GM23338 (cell line): ENCODE results near the gene NOC2L. TPM values are rescaled to one million over a fixed set of nuclear protein-coding genes. Genes with fewer than 3 reads are reported as not detected.

Source experiments
- ATAC-seq: fragments of 200-7000 bp; cut with Tn5 transposase; 3 replicates; pipeline ENCODE4 v1.9.1; 2020
- DNase-seq: peaks from one replicate; pipeline ENCODE4 v3.0.0-alpha.2; 2015; ENCODE audit warnings: low spot score
- H2AFZ ChIP-seq: fragments of 200-600 bp; sonication (generic); 2 replicates; pipeline ENCODE4 v1.8.0; 2016; ENCODE audit warnings: antibody characterized with exemption, mild to moderate bottlenecking, moderate library complexity
- H3F3A ChIP-seq: fragments of 200-600 bp; sonication (generic); replicated peaks from 2 replicates; pipeline ENCODE4 v1.8.0; 2017; ENCODE audit warnings: antibody characterized with exemption, mixed run types, low read depth
- H3K27ac ChIP-seq: fragments of 200-600 bp; sonication (generic); 2 replicates; pipeline ENCODE4 v1.6.1; 2016; ENCODE audit warnings: low read depth
- H3K27me3 ChIP-seq: fragments of 200-600 bp; sonication (generic); 2 replicates; pipeline ENCODE4 v1.8.0; 2016; ENCODE audit warnings: mild to moderate bottlenecking, mixed run types, moderate library complexity; ENCODE audit not compliant: insufficient read depth
- H3K36me3 ChIP-seq: fragments of 200-600 bp; sonication (generic); 2 replicates; pipeline ENCODE4 v1.8.0; 2016; ENCODE audit warnings: mild to moderate bottlenecking; ENCODE audit not compliant: insufficient read depth
- H3K4me1 ChIP-seq: fragments of 200-600 bp; sonication (generic); 2 replicates; pipeline ENCODE4 v1.8.0; 2016; ENCODE audit warnings: mild to moderate bottlenecking, moderate library complexity; ENCODE audit not compliant: insufficient read depth
- H3K4me2 ChIP-seq: fragments of 200-600 bp; sonication (generic); 2 replicates; pipeline ENCODE4 v1.7.1; 2017; ENCODE audit warnings: mixed run types
- H3K4me3 ChIP-seq: fragments of 200-600 bp; sonication (generic); 2 replicates; pipeline ENCODE4 v1.6.1; 2016; ENCODE audit warnings: mixed run types
- H3K79me2 ChIP-seq: fragments of 200-600 bp; sonication (generic); replicated peaks from 2 replicates; pipeline ENCODE4 v1.8.0; 2017; ENCODE audit warnings: mild to moderate bottlenecking; ENCODE audit not compliant: insufficient read depth
- H3K9me2 ChIP-seq: fragments of 200-600 bp; sonication (generic); 2 replicates; pipeline ENCODE4 v1.8.0; 2017; ENCODE audit not compliant: insufficient read depth
- H4K20me1 ChIP-seq: fragments of 200-600 bp; sonication (generic); replicated peaks from 2 replicates; pipeline ENCODE4 v1.8.0; 2017; ENCODE audit warnings: mild to moderate bottlenecking; ENCODE audit not compliant: insufficient read depth
- H3K27ac Mint-ChIP-seq: 2 replicates; pipeline ENCODE4 v1.8.0; 2020; ENCODE audit warnings: inconsistent platforms, mild to moderate bottlenecking, moderate library complexity, mixed read lengths
- H3K27me3 Mint-ChIP-seq: 3 replicates; pipeline ENCODE4 v1.8.0; 2022; ENCODE audit warnings: low read depth, mild to moderate bottlenecking, moderate library complexity, mixed read lengths, inconsistent platforms; ENCODE audit not compliant: insufficient read depth, poor library complexity
- H3K36me3 Mint-ChIP-seq: 3 replicates; pipeline ENCODE4 v1.8.0; 2021; ENCODE audit warnings: low read depth, mild to moderate bottlenecking, inconsistent platforms, moderate library complexity, mixed read lengths
- H3K4me1 Mint-ChIP-seq: 3 replicates; pipeline ENCODE4 v1.8.0; 2020; ENCODE audit warnings: mild to moderate bottlenecking, inconsistent platforms, mixed read lengths
- H3K4me3 Mint-ChIP-seq: 3 replicates; pipeline ENCODE4 v1.8.0; 2021; ENCODE audit warnings: moderate library complexity, mild to moderate bottlenecking, inconsistent platforms, mixed read lengths
- H3K9me3 Mint-ChIP-seq: 3 replicates; pipeline ENCODE4 v1.8.0; 2020; ENCODE audit warnings: moderate library complexity, mild to moderate bottlenecking, inconsistent platforms, mixed read lengths
- CTCF ChIP-seq, 2 experiments: fragments of 200-600 bp in 1 of 2; sonication (generic) in 1 of 2; conservative IDR thresholded peaks; 2 replicates each; pipeline versions ENCODE4 v1.5.1 to v1.6.1; 2016 to 2017; ENCODE audit warnings: antibody characterized with exemption in 2 of 2, low read depth in 2 of 2, mild to moderate bottlenecking in 2 of 2, moderate library complexity in 1 of 2
- ETS1 ChIP-seq: IDR thresholded peaks from 2 replicates; pipeline ENCODE4 v1.6.1; 2016; ENCODE audit warnings: antibody characterized with exemption
- EZH2phosphoT487 ChIP-seq: fragments of 200-600 bp; sonication (generic); IDR thresholded peaks from one replicate; pipeline ENCODE4 v1.8.1; 2018; ENCODE audit warnings: antibody characterized with exemption; ENCODE audit not compliant: unreplicated experiment
- POLR2AphosphoS5 ChIP-seq: IDR thresholded peaks from 2 replicates; pipeline ENCODE4 v1.6.1; 2016; ENCODE audit warnings: antibody characterized with exemption, low read depth
- REST ChIP-seq: IDR thresholded peaks from one replicate; pipeline ENCODE4 v1.6.1; 2018; ENCODE audit warnings: antibody characterized with exemption; ENCODE audit not compliant: unreplicated experiment
- ZNF462 ChIP-seq: fragments of 250-450 bp; sonication (Bioruptor Pico); IDR thresholded peaks from 2 replicates; pipeline ENCODE4 v1.5.0; 2020; ENCODE audit warnings: mild to moderate bottlenecking, moderate library complexity
- polyA plus RNA-seq: library from polyadenylated mRNA; unstranded; fragments of >200 nt; fragmentation: Nextera tagmentation; extraction: Ambion mirVana; gene quantifications from 2 replicates; pipeline ENCODE4 v1.2.1, GENCODE V29; 2016
- total RNA-seq: library from RNA; depleted of rRNA; stranded (reverse); fragments of >200 nt; shearing (Covaris generic); gene quantifications from 2 replicates; pipeline ENCODE4 v1.2.3, GENCODE V29; 2014

NOC2L gene
- total and polyA plus RNA-seq, 2 experiments from 2014 or later = 79.3 to 125 TPM

GRCh38 chr1:930633-931138 is 28.4 kb downstream of the NOC2L start:
- Histone ChIP-seq H4K20me1 (no peaks in the 10 kb centered on the region; the same call in 1 of the 2 replicates), H3F3A (no peaks in the 10 kb centered on the region), H3K27ac (no peak overlapping the region), H3K36me3 (no peaks in the 10 kb centered on the region), H2AFZ (no peak overlapping the region), H3K79me2 (no peaks in the 10 kb centered on the region), H3K4me1 (0 out of 2 replicates have a peak, but pooled peaks cover 3% of the 10 kb centered on the region), H3K27me3 (peaks cover 84% of the 10 kb centered on the region), H3K4me3 (no peak overlapping the region), H3K4me2 (no peak overlapping the region), H3K9me2 (no peaks in the 10 kb centered on the region)
- ATAC-seq (no peak), DNase-seq (no peak)
- Mint-ChIP-seq H3K27me3 (peaks cover 77% of the 10 kb centered on the region), H3K4me3 (no peak overlapping the region), H3K36me3 (no peaks in the 10 kb centered on the region), H3K27ac (no peak overlapping the region), H3K9me3 (no peaks in the 10 kb centered on the region; the same call in 2 of the 3 replicates), H3K4me1 (peaks cover 16% of the 10 kb centered on the region)
- TF ChIP-seq REST = no peak
- no peak for TF ChIP-seq EZH2phosphoT487
- TF ChIP-seq ETS1 = no peak
- TF ChIP-seq CTCF (conservative IDR thresholded peaks at IDR 0.05; ENCODE audit: low read depth in 2 of 2) = no peak
- no peak for TF ChIP-seq POLR2AphosphoS5
- TF ChIP-seq ZNF462 = no peak
